SK-N-SH (cell line): ENCODE results near the gene RAD51B.

Source experiments
- RAD21 ChIP-seq: IDR thresholded peaks from 2 replicates; pipeline ENCODE4 v1.6.1; 2012; ENCODE audit warnings: mild to moderate bottlenecking, low read length
- RFX5 ChIP-seq: IDR thresholded peaks from 2 replicates; pipeline ENCODE4 v1.6.1; 2012; ENCODE audit warnings: mild to moderate bottlenecking, improper control_type of control experiment, low read length
- SIN3A ChIP-seq: IDR thresholded peaks from 2 replicates; pipeline ENCODE4 v1.6.1; 2012; ENCODE audit warnings: low read depth, mild to moderate bottlenecking, low read length, moderate library complexity, borderline replicate concordance
- TAF1 ChIP-seq: IDR thresholded peaks from 2 replicates; pipeline ENCODE4 v1.6.1; 2012; ENCODE audit warnings: low read depth, mild to moderate bottlenecking, low read length, moderate library complexity, borderline replicate concordance
- TF ChIP-seq, protein P1 (sequence below): fragments of 150-350 bp; IDR thresholded peaks from 2 replicates; pipeline ENCODE4 v1.6.1; 2017; ENCODE audit warnings: antibody characterized with exemption, low read length, low read depth, borderline replicate concordance
- TF ChIP-seq, protein P2 (sequence below): IDR thresholded peaks from 2 replicates; pipeline ENCODE4 v1.6.1; 2012; ENCODE audit warnings: mild to moderate bottlenecking, low read depth, low read length, moderate library complexity
- TF ChIP-seq, protein P3 (sequence below): fragments of 200-600 bp; sonication (generic); IDR thresholded peaks from 2 replicates; pipeline ENCODE4 v1.6.1; 2017; ENCODE audit warnings: antibody characterized with exemption, mild to moderate bottlenecking, moderate library complexity
- TF ChIP-seq, protein P4 (sequence below): IDR thresholded peaks from 2 replicates; pipeline ENCODE4 v1.4.0; 2012; ENCODE audit warnings: low read depth

DNA sequence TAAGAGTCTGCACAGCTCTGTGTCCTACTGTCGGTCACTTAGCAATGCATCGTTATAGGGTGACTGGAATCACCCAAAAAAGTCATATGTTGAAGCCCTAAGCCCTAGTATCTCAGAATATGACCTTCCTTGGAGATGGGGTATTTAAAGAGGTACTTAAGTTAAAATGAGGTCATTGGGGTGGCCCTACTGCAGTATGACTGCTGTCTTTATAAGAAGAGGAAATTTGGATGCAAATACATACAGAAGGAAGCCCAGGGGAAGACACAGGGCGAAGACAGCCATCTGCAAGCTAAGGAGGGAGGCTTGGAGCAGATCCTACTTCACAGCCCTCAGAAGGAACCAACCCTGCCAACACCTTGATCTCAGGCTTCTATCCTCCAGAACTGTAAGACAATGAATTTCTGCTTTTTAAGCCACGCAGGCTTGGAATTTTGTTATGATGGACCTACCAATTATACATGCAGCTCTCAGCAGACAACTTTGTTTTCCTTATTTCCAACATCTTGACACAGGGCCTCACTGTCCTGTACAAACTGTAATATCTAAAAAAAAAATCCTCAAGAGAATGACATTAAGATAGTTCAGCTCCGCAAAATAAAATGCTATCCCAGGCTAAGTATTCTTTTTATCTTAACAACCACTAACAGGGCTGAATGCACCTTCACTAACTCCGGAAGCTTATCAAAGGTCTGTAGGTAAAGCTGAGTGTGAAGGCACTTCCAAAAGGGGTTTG lies 932.9 kb downstream of the RAD51B start:
- TF ChIP-seq, protein P1, sequence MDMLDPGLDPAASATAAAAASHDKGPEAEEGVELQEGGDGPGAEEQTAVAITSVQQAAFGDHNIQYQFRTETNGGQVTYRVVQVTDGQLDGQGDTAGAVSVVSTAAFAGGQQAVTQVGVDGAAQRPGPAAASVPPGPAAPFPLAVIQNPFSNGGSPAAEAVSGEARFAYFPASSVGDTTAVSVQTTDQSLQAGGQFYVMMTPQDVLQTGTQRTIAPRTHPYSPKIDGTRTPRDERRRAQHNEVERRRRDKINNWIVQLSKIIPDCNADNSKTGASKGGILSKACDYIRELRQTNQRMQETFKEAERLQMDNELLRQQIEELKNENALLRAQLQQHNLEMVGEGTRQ: no peak
- TF ChIP-seq, protein P2, sequence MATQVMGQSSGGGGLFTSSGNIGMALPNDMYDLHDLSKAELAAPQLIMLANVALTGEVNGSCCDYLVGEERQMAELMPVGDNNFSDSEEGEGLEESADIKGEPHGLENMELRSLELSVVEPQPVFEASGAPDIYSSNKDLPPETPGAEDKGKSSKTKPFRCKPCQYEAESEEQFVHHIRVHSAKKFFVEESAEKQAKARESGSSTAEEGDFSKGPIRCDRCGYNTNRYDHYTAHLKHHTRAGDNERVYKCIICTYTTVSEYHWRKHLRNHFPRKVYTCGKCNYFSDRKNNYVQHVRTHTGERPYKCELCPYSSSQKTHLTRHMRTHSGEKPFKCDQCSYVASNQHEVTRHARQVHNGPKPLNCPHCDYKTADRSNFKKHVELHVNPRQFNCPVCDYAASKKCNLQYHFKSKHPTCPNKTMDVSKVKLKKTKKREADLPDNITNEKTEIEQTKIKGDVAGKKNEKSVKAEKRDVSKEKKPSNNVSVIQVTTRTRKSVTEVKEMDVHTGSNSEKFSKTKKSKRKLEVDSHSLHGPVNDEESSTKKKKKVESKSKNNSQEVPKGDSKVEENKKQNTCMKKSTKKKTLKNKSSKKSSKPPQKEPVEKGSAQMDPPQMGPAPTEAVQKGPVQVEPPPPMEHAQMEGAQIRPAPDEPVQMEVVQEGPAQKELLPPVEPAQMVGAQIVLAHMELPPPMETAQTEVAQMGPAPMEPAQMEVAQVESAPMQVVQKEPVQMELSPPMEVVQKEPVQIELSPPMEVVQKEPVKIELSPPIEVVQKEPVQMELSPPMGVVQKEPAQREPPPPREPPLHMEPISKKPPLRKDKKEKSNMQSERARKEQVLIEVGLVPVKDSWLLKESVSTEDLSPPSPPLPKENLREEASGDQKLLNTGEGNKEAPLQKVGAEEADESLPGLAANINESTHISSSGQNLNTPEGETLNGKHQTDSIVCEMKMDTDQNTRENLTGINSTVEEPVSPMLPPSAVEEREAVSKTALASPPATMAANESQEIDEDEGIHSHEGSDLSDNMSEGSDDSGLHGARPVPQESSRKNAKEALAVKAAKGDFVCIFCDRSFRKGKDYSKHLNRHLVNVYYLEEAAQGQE: no peak
- TF ChIP-seq, protein P3, sequence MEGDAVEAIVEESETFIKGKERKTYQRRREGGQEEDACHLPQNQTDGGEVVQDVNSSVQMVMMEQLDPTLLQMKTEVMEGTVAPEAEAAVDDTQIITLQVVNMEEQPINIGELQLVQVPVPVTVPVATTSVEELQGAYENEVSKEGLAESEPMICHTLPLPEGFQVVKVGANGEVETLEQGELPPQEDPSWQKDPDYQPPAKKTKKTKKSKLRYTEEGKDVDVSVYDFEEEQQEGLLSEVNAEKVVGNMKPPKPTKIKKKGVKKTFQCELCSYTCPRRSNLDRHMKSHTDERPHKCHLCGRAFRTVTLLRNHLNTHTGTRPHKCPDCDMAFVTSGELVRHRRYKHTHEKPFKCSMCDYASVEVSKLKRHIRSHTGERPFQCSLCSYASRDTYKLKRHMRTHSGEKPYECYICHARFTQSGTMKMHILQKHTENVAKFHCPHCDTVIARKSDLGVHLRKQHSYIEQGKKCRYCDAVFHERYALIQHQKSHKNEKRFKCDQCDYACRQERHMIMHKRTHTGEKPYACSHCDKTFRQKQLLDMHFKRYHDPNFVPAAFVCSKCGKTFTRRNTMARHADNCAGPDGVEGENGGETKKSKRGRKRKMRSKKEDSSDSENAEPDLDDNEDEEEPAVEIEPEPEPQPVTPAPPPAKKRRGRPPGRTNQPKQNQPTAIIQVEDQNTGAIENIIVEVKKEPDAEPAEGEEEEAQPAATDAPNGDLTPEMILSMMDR: no peak
- TF ChIP-seq RAD21: no peak
- TF ChIP-seq RFX5: no peak
- TF ChIP-seq SIN3A: no peak
- TF ChIP-seq, protein P4, sequence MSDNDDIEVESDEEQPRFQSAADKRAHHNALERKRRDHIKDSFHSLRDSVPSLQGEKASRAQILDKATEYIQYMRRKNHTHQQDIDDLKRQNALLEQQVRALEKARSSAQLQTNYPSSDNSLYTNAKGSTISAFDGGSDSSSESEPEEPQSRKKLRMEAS: no peak
- no peak for TF ChIP-seq TAF1
